SK-N-MC (cell line): ENCODE data around the gene TMEM117.

ENCODE experiments used
- EZH2 ChIP-seq: fragments of 200-600 bp; sonication (generic); IDR thresholded peaks from one replicate; pipeline ENCODE4 v1.6.1; 2017; ENCODE audit warnings: antibody characterized with exemption
- POLR2AphosphoS5 ChIP-seq: IDR thresholded peaks from 2 replicates; pipeline ENCODE4 v1.6.1; 2012; ENCODE audit warnings: mild to moderate bottlenecking, low read depth, low read length, borderline replicate concordance

DNA sequence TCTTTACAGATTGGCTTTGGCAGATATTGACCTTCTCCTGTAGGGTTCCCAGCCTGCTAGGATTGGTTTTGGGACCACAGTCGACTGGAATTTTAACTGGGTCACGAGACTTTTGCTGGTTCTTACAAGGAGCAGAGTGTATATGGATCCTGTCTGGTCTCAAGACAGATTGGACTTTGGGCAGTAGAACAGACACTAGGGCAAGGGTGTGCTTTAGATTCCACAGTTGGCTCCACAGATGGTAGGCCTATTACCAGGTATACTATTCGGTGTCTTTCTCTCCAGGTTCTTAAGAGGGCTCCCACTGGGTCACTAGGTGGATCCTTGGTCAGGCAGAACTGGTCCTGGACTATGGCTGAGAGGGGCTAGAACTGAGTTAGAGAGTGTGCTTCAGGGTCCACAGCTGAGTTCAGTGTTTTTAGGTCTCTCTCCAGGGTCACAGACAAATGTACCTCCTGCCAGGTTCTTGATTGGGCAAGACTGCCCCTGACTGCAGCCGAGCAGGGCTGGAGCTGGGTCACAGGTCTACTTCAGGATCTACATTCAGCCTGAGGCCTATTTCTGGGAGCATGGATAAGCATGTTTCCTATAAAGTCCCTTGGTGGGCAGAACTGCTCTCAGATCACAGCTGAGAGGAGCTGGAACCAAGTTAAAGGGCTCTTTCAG lies 460.2 kb downstream of the TMEM117 start:
- TF ChIP-seq POLR2AphosphoS5 (no peak), EZH2 (no peak)
